ENCODE measurements around the gene FAM210B.
A peak's percentile ranks its signal among the peaks of the same experiment; 100 is the strongest.
"Not testable (repeated sequence)": the region's sequence is repeated elsewhere in the genome, so short reads cannot be mapped to it uniquely, and the experiment has no call there.

The FAM210B gene, protein sequence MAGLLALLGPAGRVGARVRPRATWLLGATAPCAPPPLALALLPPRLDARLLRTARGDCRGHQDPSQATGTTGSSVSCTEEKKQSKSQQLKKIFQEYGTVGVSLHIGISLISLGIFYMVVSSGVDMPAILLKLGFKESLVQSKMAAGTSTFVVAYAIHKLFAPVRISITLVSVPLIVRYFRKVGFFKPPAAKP
- total RNA-seq, result 16.7 to 32.7 (median 28.6) reads per million in 4 experiments

DNA sequence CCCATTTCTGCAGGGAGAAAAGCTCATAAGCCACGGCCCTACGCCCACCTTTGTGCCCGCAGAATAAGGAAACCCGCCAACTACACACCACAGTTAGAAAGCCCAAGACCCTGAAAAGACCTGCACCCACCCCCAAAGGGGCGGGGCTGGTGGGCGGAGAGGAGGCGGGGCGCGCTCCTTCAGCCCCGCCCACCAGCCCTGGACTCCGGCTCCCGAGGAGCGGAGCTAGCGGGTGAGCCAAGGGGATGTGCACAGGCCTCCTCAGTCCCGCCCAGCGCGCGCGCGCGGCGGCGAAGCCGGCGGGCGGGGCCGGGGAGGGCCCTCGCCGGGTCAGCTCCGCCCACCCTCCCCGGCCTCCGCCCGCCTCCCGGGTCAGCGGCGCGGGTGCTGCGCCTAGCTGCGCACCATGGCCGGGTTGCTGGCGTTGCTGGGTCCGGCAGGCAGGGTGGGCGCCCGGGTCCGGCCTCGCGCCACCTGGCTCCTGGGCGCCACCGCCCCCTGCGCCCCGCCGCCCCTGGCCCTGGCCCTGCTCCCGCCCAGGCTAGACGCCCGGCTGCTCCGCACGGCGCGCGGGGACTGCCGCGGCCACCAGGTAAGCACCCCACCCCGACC is at the start of gene FAM210B:
Gene FAM210B, plus strand, starts transcription at position 375 of the 612 bp plus-strand sequence. Its CDS starts 32 bp downstream, at position 407.
- DNase-seq, result peak; percentile 71

DNA sequence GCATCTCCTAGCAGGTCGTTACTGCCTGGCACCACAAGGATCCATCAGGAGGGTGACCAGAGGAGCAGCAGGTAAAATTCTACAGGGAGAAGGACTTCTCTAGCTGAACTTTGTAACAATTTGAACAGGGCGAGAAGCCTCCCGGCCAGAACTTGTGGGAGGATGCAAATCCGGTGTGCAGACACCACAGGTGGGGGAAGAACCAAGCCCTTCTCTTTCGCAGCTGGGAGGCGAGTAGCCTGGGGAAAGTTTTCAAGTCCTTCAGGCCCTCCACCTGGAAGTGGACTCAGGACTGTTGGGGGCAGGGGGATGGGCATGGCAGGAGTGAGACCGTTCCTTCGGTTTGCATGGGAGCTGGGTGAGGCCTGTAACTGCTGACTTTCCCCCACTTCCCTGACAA is 42.7 kb upstream of the FAM210B start:
- no peak for DNase-seq

DNA sequence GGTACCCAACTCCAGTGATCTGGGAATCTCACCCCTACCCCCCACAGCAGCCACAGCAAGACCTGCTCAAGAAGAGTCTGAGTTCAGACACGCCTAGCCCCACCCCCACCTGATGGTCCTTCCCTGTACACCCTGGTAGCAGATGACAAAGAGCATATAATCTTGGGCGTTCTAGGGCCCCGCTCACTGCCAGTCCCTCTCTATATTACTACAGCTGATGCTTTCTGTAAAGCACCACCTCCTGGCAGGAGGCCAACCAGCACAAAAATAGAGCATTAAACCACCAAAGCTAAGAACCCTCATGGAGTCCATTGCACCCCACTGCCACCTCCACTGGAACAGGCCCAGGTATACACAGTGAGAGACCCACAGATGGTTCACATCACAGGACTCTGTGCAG is 42.3 kb upstream of the FAM210B start:
- DNase-seq, result no peak

DNA sequence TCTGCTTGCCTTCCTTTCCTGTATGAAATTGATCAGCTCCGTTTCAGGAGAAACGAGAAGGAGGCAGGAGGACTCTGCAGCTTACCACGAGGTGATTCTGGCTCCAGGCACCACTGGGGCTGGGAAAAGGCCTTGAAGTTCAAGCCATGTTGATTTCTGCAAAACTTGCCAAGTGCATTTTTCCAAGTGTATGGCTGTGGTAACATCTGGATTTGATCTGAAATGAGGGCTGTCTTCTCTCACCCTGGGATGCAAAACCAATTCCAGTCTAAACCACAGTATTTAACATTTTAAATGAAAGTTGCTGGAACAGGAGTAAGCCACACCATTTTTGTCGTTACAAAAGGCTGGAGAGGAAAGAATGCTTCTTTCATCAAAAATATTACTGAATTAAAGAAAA is 36.1 kb upstream of the FAM210B start:
- DNase-seq, result no peak

DNA sequence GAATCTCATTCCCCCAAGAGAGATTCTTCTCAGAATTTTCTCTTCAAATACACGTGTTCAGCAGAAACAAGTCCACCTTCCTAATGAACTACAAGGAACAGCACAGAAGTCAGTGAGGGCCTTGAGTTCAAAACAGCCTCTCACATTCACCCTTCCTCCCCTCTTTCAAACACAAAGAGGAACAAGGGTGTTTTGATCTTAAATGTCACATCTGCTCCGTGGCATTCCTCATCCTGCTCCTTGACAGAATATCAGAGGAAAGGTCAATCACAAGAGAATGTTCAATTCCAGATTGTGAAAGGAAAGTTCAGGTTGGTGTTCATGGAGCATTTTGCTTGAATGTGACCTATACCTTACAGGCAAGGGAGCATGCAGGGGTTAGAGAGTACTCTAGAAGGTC is 35.6 kb upstream of the FAM210B start:
- no peak for DNase-seq

DNA sequence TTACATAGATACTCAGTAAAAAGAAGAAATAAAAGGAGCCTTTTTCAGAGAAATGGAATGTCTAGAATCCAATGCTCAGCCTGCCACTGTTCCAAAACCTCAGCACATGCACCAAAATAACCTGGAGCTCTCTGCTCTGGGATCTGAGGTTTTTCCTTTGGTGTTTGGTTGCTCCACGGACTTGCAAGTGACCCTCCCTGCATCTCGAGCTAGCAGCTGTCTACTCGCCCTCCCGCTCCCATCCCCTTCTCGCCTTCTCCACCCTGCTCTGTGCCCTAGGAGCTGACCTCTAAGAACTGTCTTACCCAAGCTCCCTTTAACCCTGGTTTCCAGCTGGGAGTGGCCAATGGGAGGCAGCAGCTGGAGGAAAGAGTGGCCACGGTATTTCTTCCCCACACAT is 35.1 kb upstream of the FAM210B start:
- DNase-seq, result no peak

DNA sequence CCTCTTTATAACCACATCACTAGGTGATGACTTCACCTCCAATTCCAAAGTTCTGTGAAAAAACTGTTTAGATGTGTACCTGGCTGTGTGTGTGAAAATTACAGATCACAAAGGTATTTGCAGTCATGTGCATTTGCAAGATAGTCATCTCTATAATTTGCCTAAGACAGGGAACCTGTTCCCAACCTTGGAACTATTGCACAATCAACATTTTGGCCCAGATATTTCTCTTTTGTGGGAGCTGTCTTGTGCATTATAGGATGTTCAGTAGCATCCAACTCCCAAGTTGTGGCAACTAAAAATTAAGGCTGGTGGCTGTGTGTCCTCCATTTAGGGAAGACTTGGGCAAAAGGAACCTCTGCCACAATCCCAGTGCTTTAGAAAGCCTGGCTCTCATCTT is 34.0 kb upstream of the FAM210B start:
- DNase-seq, result no peak

DNA sequence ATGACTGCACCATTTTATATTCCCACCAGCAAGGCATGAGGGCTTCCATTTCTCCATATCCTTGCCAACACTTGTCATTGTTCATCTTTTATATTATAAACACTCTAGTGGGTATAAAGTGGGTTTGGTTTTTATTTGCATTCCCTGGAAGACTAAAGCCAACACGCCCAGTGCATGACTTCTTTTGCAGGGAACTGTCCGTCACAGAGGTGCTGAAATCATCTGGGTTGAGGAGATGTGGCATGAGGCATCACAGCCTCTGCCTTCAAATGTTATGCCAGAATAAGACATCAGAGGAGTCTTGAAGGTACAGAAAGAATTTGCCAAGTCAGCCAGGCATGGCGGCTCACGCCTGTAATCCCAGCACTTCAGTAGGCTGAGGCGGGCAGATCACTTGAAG is 29.9 kb upstream of the FAM210B start:
- no peak for DNase-seq

DNA sequence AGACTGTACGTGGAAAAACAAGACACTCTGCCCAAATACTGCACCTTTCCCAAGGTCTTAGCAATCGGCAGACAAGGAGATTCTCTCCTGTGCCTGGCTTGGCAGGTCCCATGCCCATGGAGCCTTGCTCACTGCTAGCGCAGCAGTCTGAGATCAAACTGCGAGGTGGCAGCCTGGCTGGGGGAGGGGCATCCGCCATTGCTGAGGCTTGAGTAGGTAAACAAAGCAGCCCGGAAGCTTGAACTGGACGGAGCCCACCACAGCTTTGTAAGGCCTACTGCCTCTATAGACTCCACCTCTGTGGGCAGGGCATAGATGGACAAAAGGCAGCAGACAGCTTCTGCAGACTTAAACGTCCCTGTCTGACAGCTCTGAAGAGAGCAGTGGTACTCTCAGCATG is 22.1 kb upstream of the FAM210B start:
- not testable (repeated sequence) for DNase-seq

DNA sequence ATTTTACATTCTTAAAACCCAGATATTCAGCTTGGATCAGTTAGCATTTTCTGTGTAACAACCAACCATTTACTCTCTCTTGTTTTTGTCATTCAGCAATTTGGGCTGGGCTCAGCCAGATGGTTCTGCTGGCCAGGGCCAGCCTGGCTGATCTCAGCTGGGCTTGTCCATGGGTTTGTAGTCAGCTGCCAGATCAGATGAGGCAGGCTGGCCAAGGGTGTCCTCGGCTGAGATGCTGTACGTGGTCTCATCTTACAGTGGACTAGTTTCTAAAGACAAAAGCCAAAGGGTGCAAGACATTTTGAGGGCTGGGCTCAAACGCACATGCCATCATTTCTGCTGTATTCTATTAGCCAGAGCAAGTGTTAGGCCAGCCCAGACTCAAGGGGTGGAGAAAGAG is 16.0 kb upstream of the FAM210B start:
- no peak for DNase-seq

DNA sequence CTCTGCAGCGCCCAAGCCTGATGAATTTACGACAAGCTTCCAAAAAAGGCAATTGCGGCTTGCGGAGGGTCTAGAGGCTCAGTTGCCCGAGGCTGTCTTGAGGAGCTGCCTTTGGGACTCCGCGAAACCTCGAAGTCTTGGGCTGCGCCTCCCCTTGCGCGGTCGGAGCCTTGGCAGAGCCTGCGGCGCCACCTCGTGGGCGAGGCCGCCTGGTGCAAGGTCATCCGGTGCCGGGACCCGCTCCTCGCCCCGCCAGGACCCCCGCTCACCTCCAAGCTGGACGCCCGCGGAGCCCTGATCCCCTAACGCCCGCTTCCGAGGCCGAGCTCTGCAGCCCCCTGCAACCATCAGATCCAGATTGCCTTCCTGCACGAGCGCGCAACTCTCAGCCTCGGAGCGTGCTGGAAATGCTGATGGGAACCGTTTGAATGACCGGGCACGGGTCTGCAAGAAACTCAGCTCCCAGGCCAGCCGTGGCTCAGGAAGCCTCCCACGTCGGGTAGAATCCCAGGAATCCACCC is 14.9 kb upstream of the FAM210B start:
- no peak for DNase-seq

DNA sequence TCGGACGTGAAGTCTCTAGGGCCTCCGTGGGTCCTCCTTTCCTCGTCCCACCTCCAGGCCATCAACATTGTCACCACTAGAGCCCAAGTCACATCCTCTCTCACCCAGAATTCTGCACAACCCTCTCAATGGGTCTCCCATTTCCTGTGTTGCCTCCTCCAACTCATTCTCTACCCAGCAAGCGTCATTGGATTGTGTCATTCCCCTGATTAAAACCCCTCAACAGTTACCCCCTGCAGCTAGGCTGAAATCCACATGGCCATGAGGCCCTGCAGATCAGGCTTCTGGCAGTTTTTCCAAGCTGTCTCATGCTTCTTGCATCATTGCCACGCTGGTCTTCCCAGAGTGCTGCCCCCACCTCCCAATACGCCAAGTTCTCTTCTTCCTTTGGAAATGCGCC is 12.9 kb upstream of the FAM210B start:
- no peak for DNase-seq

DNA sequence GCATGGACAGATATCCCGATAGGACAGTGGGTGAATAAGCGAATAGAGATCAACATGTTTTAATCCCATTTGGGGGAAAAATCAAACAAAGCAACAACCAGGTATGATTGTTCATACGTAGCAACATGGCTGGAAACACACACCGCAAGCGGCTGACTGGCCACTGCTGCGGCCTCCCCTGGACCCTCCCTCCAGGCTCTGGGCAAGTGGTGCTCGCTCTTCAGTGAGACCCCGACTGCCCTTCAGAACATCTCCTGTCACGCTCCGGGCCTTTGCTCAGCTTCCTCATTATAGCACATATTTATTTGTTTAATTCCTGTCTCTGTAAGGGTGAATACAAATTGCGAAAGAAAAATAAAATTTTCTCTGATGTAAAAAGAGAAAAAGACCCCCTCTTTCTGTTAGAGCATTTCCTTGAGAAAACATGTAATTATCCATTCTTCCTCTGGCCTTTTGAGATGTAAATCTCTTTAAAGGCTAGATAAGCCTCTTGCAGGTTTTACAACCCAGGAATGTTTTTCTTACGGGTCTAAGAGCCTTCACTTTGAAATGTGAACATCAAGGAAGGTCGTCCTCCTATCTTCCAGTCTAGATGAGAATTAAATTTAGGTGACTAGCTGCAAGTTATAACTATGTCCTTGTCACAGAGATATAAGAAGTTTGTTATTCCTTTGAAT is 11.0 kb upstream of the FAM210B start:
- no peak for DNase-seq

DNA sequence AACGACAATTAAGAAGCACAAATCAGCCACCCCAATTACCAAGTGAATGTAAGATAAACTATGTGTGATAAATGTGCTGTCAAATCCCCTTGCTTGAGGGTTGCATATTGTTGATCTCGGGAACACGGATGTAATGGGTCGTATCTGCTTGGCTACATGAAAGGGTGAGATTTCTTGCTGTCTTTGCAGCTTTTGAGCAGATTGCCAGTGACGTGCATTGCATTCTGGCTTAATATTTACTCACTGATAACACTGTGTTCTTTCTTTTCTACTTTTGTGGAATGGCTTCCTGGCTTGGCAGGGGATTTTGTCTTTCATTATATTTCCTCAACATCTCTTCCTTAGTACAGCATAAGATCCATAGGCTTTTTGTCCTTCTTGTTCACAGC is 10.5 kb upstream of the FAM210B start:
- no peak for DNase-seq

DNA sequence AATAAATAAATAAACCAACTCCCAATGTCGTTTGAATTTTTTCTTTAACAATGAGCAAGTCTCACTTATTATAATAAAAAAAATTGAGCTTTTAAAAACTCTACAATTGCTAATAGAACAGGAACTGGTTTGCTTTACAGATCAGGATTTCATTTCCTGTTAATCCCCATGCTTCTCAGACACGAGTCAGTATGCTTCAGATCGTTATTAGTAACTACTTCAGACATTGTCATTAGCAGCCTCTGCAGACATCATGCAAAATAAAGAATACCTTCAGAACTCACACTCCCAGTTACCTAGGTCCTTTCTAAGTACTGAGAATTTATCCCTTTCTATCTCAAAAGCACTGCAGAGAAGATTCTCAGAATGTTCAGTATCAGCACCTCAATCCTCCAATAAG is 10.0 kb upstream of the FAM210B start:
- no peak for DNase-seq

DNA sequence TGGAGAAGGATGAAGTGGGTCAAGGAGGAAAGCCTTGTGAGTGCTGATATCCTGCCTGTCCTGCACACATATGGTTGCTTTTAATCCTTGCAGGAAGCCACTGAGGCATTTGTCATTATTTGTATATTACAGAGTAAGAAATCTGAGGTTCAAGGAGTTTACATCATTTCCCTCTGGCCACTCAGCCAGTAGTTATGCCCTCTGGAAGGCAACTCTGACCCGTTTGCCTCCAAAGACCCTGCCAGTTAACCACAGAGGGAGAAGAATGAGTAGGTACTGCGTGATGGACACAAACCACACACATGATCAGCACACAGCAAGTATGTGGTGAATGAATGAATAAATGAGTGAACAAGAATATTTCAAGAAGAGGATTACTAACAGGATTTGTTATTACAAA is 7.9 kb upstream of the FAM210B start:
- DNase-seq, result no peak

DNA sequence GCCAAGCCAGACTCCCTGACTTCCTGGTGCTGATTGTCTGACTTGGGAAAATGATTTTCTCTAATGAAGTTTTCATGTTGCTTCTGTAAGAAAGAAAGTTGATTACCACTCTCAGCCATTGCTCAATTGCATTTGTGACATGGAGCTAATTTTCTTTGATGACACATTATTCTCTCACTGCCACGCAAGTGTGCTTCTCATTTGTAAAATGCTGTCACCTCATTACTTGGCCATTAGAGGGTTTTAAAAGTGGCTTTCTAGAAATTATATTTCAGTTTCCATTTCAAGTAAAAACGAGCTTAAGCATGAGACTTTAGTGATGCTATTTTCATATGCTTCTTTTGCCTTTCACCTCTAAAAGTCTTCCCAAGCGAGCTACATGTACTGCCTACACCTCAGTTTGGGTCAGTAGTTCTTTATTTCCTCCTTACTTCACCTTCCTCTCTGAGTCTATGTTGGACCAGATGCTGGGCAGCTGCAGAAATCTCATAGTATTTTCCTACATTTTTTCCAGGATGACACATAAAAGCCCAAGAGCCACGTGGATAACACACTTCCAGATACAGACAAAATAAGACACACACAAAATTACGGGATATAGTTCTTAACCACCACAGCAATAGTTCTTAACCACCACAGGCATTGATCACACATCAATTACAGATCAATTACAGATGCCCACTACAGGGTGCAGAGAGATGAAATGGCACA is 6.3 kb upstream of the FAM210B start:
- no peak for DNase-seq

DNA sequence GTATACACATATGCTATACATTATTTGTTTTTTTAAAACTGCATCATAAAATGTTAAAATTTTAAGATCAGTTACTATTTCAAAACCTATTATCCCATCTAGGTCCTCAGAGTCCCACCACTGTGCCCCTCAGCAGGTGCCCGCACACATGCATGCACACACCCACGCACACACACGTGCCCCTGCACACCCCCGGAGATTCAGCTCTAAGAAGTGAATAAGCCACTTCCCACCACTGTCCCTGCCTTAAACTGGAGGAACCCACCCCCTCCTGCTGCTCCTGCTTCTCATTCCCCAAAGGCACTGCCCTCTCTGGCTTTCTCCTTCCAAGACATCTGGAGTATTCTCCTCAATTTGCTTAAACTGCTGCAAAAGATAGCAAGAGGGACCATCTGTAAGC is 5.4 kb upstream of the FAM210B start:
- no peak for DNase-seq

DNA sequence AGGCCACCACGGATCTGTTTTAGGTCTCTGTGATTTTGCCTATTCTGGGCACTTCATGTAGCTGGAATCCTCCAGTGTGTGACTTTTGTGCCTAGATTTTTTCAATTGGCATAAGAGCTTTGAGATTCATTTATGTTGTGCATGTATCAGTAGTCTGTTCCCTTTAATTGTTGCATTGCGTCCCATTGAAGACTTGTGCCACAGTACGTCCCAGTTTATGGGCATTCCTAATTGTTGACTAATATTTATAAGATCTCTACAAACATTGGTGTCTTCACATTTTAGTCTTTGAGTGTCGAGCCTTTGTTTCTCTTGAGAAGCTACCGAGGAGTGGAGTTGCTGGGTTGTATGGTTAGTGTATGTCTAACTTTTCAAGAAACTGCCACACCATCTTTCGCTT is 704 bp upstream of the FAM210B start:
- DNase-seq, result no peak

DNA sequence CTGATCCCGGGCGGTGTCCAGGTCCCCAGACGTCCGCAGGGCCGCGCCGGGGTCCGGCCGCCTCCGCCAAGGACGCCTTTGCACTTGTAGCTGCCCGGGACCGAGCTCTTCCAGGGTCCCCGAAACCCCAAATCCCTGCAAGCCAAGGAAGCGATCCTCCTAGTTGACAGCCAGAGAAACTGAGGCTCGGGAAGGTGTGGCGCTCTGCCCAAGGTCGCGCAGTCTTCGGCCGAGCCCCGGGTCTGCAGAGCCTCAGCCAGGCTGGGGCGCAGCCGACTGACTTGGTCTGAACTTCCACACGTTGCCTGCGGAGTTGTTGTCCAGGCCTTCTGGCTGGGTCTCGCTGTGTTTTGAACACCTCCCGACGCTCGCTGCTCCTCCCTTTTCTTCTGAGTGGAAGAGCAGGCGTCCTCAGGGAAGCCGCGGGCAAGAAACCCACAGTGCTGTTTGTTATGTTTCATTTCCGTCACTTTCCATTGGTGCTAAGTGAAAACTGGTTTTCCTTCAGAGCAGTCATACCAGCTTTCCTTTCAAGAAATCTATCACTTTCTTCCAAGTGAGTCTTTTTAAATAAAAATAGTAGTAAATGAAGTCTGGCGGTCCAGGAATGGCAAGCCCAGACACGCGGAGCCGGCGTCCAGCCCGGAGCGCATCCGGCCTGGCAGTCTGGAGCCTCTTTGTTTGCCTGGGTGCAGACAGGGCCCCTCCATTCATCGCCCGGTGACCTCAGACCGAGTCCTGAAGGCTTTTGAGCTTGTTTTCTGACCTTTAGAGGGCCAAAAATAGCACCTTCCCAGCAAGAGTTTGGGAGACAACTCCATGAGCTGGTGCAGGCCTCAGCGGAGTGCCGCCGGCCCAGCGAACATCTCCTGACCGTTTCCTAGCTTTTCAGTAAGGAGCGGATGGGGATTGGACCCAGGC is 698 bp downstream of the FAM210B start:
- DNase-seq, result no peak

DNA sequence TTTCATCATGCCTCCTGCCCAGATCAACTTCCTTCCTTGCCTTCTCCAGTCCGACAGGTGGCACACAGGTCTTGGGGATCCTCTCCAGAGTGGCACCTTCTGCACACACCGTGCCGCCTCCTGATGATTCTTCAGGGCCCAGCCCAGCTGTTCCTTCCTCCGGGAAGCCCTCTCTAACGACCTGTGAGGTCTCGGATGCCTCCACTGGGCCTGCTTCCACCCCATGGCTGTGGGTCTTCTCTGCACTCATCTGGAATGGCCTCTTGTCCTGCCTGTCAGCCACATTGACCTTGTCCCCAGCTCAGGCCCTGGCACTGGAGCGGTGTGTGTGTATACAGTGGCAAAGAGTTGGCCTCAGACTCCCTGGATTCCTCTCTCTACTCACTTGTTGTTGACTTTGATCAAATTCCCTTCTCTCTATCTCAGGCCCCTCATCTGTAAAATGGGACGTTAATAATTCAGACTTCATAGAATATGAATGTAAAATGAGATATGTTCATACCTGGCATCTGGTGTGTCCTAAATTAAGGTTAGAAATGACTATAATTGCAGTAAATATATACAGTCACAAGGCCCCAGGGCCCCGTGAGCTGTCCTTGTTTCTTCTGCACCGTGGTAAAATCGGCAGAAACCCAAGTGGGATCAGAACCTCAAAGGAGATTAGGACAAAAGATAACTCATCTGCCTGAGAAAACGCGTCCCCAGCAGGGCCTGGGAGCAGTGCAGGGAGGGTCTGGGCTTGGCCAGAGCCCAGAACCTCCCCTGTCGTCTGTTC is 1.5 kb downstream of the FAM210B start:
- DNase-seq, result no peak

DNA sequence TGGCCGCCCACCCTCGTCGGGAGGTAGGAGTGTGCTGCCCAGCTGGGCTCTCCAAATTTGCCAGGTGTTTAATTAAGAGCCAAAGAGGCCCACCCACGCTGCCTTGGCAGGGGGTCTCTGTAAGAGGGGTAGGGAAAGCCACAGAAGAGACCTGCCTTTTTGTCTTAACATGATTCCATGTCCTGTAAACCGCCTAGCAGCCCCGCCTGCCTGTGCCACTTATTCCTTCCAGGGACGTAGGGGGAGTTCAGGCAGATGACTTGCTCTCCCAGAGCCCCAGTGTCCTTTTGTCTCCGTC is 2.1 kb downstream of the FAM210B start:
- no peak for DNase-seq

All from effector CD8-positive, alpha-beta T cell (primary cell).